ENCODE measurements around the gene NPIPA1. TPM values are rescaled to one million over a fixed set of nuclear protein-coding genes. Genes with fewer than 3 reads are reported as not detected.
"Not testable (repeated sequence)": the region's sequence is repeated elsewhere in the genome, so short reads cannot be mapped to it uniquely, and the experiment has no call there.

The NPIPA1 gene
- polyA plus RNA-seq (2012; ENCODE audit: insufficient read depth, insufficient read length), result 76.9 TPM

DNA sequence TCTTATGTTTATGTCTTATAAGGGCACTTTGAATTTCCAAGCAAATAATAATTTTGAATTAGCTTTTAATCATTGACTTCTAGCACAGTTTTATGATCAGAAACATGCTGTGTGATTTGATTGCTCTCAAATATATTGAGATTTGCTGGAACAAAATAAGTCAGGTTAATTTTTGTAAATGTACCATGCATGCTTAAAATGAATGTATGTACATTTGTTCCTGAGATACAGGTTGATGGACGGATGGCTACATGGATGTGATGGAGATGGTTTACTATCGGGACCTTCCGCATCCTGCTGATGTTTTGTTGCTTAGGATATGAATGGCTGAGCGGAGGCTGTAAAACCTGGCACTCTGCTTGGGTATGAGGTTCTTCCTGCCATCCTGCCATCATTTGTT is at the start of gene NPIPA1:
Gene NPIPA1 (plus strand): TSS at position 301 of the 400 bp plus-strand sequence. CDS start 0 bp downstream, at position 301.
- H3K4me3 ChIP-seq (ENCODE audit: low read length); DNase-seq (ENCODE audit: low read depth, low spot score): not testable (repeated sequence)

DNA sequence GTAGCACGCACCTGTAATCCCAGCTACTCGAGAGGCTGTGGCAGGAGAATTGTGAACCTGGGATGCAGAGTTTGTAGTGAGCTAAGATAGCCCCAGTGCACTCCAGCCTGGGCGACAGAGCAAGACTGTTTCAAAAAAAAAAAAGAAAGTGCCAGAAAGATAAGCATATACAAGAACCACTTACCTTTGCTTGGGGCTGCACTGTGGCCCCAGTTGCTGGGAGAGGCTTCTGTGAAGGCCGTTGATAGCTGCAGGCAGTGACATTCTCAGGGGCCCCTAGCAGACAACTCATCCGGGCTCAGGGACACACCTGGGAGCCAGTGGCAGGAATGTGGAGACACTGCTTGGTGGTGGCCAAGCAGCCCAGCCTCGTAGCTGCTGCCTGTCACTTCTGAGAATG is 45.1 kb upstream of the NPIPA1 start:
- not testable (repeated sequence) for H3K4me3 ChIP-seq (ENCODE audit: low read length); DNase-seq (ENCODE audit: low read depth, low spot score)

DNA sequence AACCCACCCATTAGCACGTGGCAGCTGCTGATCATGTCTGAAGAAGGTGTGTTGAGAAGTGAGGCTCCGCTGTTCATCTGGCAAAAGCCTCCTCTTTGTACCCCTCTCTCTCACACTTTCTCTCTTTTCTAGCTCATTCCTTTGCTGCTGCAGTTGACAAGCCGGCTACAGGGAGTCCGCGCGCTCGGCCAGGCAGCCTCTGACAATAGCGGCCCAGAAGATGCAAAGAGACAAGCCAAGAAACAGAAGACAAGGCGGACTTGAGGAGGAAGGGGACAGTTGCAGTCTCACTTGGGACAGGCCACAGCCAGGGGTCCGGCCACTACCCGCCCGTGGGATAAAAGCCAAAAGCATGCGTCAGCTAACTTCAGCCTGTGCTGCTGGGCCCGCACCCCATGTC is 41.9 kb upstream of the NPIPA1 start:
- not testable (repeated sequence) for DNase-seq (ENCODE audit: low read depth, low spot score); H3K4me3 ChIP-seq (ENCODE audit: low read length)

DNA sequence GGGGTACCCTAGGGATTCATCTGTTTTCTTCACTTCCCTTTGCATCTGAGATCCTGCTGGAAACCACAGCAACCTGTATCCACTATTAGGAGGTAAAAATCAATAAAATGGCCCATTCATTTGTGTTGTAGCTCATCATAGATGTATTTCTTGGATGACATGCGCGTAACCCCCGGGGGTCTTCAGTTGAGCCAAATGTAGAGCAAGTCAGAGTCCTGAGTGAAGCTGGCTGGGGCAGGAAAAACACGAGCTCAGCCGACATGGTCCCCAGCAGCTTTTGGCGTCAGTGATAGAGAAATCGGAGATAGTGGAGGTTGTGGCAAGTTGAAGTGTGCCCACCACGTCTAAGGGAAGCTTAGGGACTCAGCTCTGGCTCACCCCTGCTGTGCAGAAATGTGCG is 41.2 kb upstream of the NPIPA1 start:
- DNase-seq (ENCODE audit: low read depth, low spot score); H3K4me3 ChIP-seq (ENCODE audit: low read length): not testable (repeated sequence)

DNA sequence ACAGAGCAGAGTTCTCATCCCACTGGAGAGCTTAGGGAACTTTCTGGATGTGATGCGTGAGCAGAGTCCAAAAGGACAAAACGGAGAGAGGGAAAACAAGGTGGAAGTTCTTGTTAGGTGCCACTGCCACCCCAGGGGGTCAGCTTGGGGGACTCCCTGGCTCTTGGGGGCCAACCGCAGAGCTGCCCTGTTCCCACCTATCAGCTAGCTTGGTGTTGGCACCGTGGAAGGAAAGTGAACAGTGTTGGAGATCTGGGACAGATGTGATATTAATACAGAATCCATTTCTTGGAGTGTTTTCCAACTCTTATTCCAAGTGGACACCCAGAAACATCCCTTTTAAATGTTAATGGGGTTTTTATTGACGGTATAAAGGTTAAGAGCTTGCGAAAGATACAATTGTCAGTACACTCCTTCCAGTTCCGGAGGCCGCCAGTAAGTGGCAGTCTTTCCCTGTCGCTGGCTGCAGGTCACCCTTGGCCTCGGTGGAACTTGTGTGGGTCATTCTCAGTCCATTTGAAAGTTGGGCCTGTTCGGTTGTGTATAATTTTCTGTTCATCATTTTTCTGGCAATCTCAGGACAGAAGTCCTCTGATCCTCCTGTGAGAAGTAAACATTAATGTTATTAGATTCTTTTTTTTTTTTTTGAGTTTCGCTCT is 40.1 kb upstream of the NPIPA1 start:
- not testable (repeated sequence) for H3K4me3 ChIP-seq (ENCODE audit: low read length)

DNA sequence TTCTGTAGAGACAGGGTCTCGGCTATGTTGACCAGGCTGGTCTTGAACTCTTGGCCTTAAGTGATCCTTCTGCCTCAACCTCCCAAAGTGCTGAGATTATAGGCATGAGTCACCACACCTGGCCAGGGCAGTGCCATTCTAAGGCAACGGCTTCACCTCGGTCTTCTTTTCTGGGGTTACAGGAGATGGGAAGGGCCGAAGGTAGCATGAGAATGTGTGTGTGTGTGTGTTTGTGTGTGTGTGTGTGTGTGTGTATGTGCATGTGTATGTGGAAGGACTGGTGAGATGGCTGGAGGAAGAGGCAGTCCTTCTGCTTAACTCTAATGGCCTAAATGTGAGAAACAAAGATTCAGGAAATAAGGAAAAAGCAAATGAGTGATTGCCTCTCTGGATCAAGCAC is 39.1 kb upstream of the NPIPA1 start:
- not testable (repeated sequence) for H3K4me3 ChIP-seq (ENCODE audit: low read length); DNase-seq (ENCODE audit: low read depth, low spot score)

More for the DNA sequence above, 40.1 kb upstream of the NPIPA1 start:
- DNase-seq (ENCODE audit: low read depth, low spot score), result not testable (repeated sequence)

DNA sequence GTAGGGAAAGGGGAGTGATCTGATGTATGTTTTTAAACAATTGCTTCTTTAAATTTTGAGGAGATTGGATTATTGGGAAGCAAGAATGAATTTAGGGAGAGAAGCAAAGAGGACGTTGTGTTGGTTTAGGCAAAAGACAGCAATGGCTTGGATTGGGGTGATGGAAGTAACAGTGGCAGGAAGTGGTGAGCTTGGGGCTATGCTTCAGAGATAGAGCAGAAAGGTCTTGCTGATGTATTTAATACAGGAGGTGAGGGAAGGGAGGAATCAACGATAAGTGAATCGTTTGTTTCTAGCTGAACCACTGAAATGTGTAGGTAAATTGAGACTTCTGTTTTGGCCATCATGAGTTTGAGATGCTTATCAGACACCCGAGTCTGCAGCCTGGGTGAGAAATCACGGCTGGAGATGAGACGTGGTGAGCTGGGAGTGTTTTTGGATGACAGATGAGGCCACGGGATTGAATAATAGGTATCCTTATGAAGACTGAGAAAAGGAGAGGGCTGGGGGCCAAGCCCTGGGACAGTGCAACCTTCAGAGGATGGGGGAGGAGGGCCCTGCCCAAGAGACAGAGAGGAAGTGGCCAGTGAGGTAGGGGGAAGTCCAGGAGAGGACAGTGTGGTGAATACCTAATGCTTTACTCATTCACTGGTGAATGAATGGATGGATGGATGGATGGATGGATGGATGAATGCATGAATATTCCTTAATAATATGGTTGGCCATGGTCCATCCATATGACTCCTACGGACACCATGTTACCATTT is 33.9 kb upstream of the NPIPA1 start:
- H3K4me3 ChIP-seq (ENCODE audit: low read length); DNase-seq (ENCODE audit: low read depth, low spot score): not testable (repeated sequence)

DNA sequence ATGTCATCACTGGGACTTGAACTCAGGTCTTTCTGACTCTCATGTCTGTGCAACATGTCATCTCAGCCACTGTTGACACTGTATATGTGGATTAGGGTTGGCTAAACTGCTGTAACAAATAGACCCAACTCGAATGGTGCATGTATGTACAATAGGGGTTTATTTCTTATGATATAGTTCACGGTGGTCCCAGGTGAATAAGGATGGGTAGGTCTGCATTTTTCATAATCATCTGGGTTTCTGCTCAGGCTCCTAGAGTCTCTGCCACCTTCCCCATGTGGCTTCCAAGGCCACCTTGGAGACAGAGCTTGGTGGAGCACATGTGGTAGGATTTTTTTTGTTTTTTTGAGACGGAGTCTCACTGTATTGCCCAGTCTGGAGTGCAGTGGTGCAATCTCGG is 27.5 kb upstream of the NPIPA1 start:
- H3K4me3 ChIP-seq (ENCODE audit: low read length); DNase-seq (ENCODE audit: low read depth, low spot score): not testable (repeated sequence)

DNA sequence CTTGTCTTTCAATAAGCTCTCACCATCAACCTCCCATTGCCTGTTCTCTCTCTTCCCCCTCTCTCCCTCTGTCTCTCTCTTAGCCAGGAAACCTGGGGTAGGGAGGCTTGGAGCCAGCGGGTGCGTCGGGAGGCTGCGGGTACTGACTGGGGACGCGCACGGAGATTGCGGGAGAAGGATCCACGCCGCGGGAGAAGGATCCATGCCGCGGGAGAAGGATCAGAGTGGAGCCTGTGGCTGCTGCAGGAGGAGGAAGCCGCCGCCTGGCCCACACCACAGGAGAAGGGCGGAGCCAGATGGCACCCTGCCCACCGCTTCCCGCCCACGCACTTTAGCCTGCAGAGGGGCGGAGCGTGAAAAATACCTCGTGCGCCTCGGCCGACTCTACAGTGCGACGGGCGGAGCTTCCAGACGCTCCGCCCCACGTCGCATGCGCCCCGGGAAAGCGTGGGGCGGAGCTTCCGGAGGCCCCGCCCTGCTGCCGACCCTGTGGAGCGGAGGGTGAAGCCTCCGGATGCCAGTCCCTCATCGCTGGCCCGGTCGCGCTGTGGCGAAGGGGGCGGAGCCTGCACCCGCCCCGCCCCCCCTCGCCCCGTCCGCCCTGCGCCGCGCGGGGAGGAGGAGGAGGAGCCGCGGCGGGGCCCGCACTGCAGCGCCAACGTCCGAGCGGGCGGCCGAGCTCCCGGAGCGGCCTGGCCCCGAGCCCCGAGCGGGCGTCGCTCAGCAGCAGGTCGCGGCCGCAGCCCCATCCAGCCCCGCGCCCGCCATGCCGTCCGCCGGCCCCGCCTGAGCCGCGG is 26.2 kb upstream of the NPIPA1 start:
- H3K4me3 ChIP-seq (ENCODE audit: low read length); DNase-seq (ENCODE audit: low read depth, low spot score): not testable (repeated sequence)

DNA sequence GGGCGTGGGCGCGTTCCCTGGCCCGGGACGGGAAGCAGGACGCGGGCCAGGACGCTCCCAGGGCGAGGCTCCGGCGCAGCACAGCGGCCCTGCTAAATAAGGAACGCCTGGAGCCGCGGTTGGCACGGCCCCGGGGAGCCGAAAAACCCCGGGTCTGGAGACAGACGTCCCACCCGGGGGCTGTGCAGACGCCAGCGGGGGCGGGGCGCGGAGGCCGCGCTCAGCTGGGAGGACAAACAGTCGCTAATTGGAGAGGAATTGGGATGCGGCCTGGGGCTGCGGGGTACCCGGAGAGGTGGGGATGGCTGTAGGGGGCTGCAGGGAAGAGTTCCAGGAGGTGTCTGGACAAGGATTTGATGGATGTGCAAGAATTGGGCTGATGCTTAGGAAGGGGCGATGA is 25.3 kb upstream of the NPIPA1 start:
- H3K4me3 ChIP-seq (ENCODE audit: low read length), result peak overlapping the region; percentile 35

DNA sequence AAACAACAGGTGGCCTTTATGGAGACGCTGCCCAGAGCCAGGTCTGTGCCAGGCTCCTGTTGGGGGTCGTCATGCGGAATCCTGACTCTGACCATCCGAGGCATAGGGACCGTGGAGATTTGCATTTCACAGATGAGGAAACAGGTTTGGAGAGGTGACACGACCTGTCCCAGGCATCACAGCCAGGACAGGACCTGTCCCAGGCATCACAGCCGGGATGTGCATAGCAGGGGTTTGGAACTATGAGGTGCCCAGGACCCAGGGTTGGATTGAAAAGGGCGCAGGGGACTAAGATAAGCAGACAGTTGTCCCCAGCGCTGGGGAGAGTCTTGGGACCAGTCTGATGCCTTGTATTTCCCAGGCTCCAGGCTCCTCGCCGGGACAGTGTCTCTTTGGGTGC is 24.7 kb upstream of the NPIPA1 start:
- not testable (repeated sequence) for H3K4me3 ChIP-seq (ENCODE audit: low read length); DNase-seq (ENCODE audit: low read depth, low spot score)

More for the DNA sequence above, 25.3 kb upstream of the NPIPA1 start:
- DNase-seq (ENCODE audit: low read depth, low spot score), result not testable (repeated sequence)

DNA sequence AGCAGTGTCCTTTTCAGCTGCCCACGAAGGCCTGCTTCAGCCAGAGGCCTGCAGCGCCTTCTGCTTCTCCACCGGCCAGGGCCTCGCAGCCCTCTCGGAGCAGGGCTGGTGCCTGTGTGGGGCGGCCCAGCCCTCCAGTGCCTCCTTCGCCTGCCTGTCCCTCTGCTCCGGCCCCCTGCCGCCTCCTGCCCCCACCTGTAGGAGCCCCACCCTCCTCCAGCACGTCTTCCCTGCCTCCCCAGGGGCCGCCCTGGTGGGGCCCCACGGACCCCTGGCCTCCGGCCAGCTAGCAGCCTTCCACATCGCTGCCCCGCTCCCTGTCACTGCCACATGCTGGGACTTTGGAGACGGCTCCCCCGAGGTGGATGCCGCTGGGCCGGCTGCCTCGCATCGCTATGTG is 18.7 kb upstream of the NPIPA1 start:
- not testable (repeated sequence) for DNase-seq (ENCODE audit: low read depth, low spot score)

DNA sequence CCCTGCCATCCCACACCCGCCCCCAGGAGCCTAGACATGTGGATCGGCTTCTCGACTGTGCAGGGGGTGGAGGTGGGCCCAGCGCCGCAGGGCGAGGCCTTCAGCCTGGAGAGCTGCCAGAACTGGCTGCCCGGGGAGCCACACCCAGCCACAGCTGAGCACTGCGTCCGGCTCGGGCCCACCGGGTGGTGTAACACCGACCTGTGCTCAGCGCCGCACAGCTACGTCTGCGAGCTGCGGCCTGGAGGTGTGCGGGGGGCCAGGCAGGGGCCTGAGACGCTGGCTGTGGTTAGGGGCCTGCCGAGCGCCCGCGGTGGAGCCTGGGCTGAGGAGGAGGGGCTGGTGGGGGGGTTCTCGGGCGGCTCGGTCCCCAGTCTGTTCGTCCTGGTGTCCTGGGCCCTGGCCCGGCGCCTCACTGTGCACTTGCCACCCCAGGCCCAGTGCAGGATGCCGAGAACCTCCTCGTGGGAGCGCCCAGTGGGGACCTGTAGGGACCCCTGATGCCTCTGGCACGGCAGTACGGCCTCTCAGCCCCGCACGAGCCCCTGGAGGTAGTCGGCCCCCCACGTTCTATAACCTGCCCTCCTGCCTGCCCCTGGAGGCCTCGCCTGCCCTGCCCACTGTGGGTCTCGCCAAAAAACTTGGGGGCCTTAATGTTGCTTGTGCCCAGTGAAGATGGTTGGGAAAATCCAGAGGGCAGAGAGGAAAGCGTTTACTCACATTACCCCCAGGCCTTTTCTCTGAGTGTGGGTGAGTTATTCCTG is 17.2 kb upstream of the NPIPA1 start:
- not testable (repeated sequence) for DNase-seq (ENCODE audit: low read depth, low spot score); H3K4me3 ChIP-seq (ENCODE audit: low read length)

More for the DNA sequence above, 18.7 kb upstream of the NPIPA1 start:
- not testable (repeated sequence) for H3K4me3 ChIP-seq (ENCODE audit: low read length)

DNA sequence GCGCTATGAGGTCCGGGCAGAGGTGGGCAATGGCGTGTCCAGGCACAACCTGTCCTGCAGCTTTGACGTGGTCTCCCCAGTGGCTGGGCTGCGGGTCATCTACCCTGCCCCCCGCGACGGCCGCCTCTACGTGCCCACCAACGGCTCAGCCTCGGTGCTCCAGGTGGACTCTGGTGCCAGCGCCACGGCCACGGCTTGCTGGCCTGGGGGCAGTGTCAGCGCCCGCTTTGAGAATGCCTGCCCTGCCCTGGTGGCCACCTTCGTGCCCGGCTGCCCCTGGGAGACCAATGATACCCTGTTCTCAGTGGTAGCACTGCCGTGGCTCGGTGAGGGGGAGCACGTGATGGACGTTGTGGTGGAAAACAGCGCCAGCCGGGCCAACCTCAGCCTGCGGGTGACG is 15.0 kb upstream of the NPIPA1 start:
- not testable (repeated sequence) for DNase-seq (ENCODE audit: low read depth, low spot score); H3K4me3 ChIP-seq (ENCODE audit: low read length)

DNA sequence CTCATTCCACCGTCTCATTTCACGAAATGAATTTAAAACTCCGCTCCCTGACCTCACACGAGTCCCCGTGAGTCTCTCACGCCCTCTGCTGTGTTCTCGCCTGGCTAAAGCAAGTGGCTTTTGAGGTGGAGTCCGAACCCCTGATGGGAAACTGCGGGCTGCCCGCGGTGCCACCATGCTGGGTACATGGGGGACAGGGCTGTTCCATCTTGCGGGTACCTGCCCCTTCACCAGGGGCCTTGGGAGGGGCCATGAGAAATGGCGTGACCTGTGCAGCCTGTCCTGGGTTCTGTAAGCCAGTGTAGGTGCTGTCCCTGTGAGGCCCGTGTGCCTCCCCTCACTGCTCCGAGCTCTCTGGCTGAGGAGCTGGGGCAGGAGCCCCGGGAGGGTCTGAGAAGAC is 14.3 kb upstream of the NPIPA1 start:
- not testable (repeated sequence) for H3K4me3 ChIP-seq (ENCODE audit: low read length); DNase-seq (ENCODE audit: low read depth, low spot score)

DNA sequence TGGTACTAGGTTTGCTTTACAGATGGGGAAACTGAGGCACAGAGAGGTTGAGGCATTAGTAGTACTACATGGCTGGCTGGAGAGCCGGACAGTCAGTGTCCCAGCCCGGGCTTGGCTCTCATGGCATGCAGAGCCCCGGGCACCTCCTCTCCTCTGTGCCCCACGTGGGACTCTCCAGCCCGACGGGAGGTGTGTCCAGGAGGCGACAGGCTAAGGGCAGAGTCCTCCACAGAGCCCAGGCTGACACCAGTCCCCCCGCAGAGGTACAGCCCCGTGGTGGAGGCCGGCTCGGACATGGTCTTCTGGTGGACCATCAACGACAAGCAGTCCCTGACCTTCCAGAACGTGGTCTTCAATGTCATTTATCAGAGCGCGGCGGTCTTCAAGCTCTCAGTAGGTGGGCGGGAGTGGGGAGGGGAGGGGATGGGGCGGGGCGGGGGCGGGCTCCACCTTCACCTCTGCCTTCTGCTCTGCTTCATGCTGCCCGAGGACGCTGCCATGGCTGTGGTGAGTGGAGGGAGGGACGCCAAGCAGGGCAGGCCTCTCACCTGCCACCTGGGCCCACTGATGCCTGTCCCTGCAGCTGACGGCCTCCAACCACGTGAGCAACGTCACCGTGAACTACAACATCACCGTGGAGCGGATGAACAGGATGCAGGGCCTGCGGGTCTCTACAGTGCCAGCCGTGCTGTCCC is 13.7 kb upstream of the NPIPA1 start:
- not testable (repeated sequence) for H3K4me3 ChIP-seq (ENCODE audit: low read length); DNase-seq (ENCODE audit: low read depth, low spot score)

DNA sequence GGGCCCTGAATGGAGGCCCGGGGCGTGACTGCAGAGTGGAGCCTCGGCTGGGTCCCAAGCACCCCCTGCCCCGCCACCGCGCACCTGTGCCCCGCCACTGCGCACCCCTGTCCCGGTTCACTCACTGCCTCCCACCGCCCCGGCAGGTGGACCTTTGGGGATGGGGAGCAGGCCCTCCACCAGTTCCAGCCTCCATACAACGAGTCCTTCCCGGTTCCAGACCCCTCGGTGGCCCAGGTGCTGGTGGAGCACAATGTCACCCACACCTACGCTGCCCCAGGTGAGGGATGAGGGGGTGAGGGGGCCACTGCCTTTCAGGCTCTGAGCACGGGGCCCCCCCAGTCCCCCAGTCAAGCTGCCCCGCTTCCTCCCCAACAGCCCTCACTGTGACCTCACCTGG is 12.9 kb upstream of the NPIPA1 start:
- DNase-seq (ENCODE audit: low read depth, low spot score); H3K4me3 ChIP-seq (ENCODE audit: low read length): not testable (repeated sequence)

DNA sequence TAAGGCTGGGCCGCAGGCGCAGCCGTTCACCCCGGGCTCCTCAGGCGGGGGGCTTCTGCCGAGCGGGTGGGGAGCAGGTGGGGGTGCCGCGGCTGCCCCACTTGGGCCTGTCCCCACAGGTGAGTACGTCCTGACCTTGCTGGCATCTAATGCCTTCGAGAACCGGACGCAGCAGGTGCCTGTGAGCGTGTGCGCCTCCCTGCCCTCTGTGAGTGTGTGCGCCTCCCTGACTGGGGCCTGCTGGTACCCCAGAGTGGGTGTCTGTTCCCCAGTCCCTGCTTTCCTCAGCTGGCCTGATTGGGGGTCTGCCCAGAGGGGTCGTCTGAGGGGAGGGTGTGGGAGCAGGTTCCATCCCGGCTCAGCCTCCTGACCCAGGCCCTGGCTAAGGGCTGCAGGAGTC is 12.3 kb upstream of the NPIPA1 start:
- H3K4me3 ChIP-seq (ENCODE audit: low read length); DNase-seq (ENCODE audit: low read depth, low spot score): not testable (repeated sequence)

Data from Jurkat, Clone E6-1 (cell line).